T-helper 2 cell treated with Interferon-gamma antibody and Interleukin-4, amounts not matched to agents 100 ng/mL and 5 ng/mL, for 36 hours (primary cell): ENCODE measurements around the gene IL17F. TPM values are rescaled to one million over a fixed set of nuclear protein-coding genes. Genes with fewer than 3 reads are reported as not detected.

ENCODE experiments used
- intact Hi-C: fragments of 100-400 bp; cut with micrococcal nuclease; formaldehyde crosslinking; loops from one replicate; pipeline ENCODE4 v1.15.1; 2023
- total RNA-seq: library from RNA; stranded (reverse); gene quantifications from 2 replicates; pipeline ENCODE4 v1.2.3, GENCODE V29; 2022

IL17F gene
- total RNA-seq, 1 donor from 2014 or later = not detected

GRCh38 chr6:52251113-52251512 is 6.8 kb upstream of the IL17F start:
- intact Hi-C loops = no loop called here

- intact Hi-C loops = no loop called here
Observed at GRCh38 chr6:52249078-52249477, 4.8 kb upstream of the IL17F start.

GRCh38 chr6:52245425-52245824 is 1.1 kb upstream of the IL17F start:
- intact Hi-C loops = no loop called here

GRCh38 chr6:52243282-52243893 is 912 bp downstream of the IL17F start:
- intact Hi-C loops = no loop called here

- intact Hi-C loops = no loop called here
Observed at GRCh38 chr6:52241819-52242218, 2.5 kb downstream of the IL17F start.

- intact Hi-C loops = loop anchor here (1.0 kb wide), 1 partner anchor 71 kb away; no protein-coding TSS in a partner anchor
Observed at GRCh38 chr6:52233975-52234823, 10.1 kb downstream of the IL17F start.

- intact Hi-C loops = no loop called here
Observed at GRCh38 chr6:52233005-52233404, 11.3 kb downstream of the IL17F start.

GRCh38 chr6:52231406-52232127 is 12.7 kb downstream of the IL17F start:
- intact Hi-C loops = no loop called here

GRCh38 chr6:52230685-52231084 is 13.6 kb downstream of the IL17F start:
- intact Hi-C loops = no loop called here

GRCh38 chr6:52227495-52227894 is 16.8 kb downstream of the IL17F start:
- intact Hi-C loops = loop anchor here (2.0 to 5.0 kb wide), 3 partner anchors 35 to 167 kb away; no protein-coding TSS in a partner anchor

GRCh38 chr6:52221302-52221701 is 23.0 kb downstream of the IL17F start:
- intact Hi-C loops = no loop called here

- intact Hi-C loops = no loop called here
Observed at GRCh38 chr6:52217761-52218160, 26.5 kb downstream of the IL17F start.

GRCh38 chr6:52216932-52217575 is 27.2 kb downstream of the IL17F start:
- intact Hi-C loops = no loop called here

GRCh38 chr6:52215787-52216186 is 28.5 kb downstream of the IL17F start:
- intact Hi-C loops = no loop called here

- intact Hi-C loops = loop anchor here (2.0 kb wide), 1 partner anchor 50 kb away; no protein-coding TSS in a partner anchor
Observed at GRCh38 chr6:52213127-52213526, 31.2 kb downstream of the IL17F start.

GRCh38 chr6:52210227-52210626 is 34.1 kb downstream of the IL17F start:
- intact Hi-C loops = no loop called here

GRCh38 chr6:52209770-52210169 is 34.5 kb downstream of the IL17F start:
- intact Hi-C loops = no loop called here

- intact Hi-C loops = no loop called here
Observed at GRCh38 chr6:52208612-52209011, 35.7 kb downstream of the IL17F start.

GRCh38 chr6:52207066-52207465 is 37.2 kb downstream of the IL17F start:
- intact Hi-C loops = no loop called here

- intact Hi-C loops = no loop called here
Observed at GRCh38 chr6:52201493-52201892, 42.8 kb downstream of the IL17F start.

- intact Hi-C loops = no loop called here
Observed at GRCh38 chr6:52201046-52201445, 43.3 kb downstream of the IL17F start.
